ENCODE measurements around the gene LONP2.
A peak's percentile ranks its signal among the peaks of the same experiment; 100 is the strongest.
"Not testable (repeated sequence)": the region's sequence is repeated elsewhere in the genome, so short reads cannot be mapped to it uniquely, and the experiment has no call there.

LONP2 gene

GRCh38 chr16:48384520-48385252 lies 140.6 kb downstream of the LONP2 start:
- Histone ChIP-seq H3K4me1 (ENCODE audit: control insufficient read depth, insufficient read depth, low read length) (peaks cover 41% of the 10 kb centered on the region), H3K4me3 (ENCODE audit: low read length) (peak overlapping the region; percentile 94), H3K36me3 (ENCODE audit: control insufficient read depth, insufficient read depth, low read length, severe bottlenecking) (no peaks in the 10 kb centered on the region), H3K27me3 (replicated peaks; ENCODE audit: control insufficient read depth, insufficient read depth, low read length) (no peaks in the 10 kb centered on the region), H3K9ac (ENCODE audit: low read length) (peak overlapping the region; percentile 97), H3K9me3 (ENCODE audit: control insufficient read depth, low read length) (no peaks in the 10 kb centered on the region)
- DNase-seq (ENCODE audit: low read depth): peak; percentile 75

GRCh38 chr16:48385253-48386150 lies 141.4 kb downstream of the LONP2 start, which contains the start of gene SIAH1:
Gene SIAH1, minus strand, starts transcription at chr16:48385413. Its CDS starts 22,985 bp downstream, at chr16:48362428.
- H3K4me1 ChIP-seq (ENCODE audit: control insufficient read depth, insufficient read depth, low read length): peaks cover 33% of the 10 kb centered on the region
- H3K36me3 ChIP-seq (ENCODE audit: control insufficient read depth, insufficient read depth, low read length, severe bottlenecking): no peaks in the 10 kb centered on the region
- peak within 1 kb of the TSS; percentile 94 for H3K4me3 ChIP-seq (ENCODE audit: low read length)
- H3K27me3 ChIP-seq (replicated peaks; ENCODE audit: control insufficient read depth, insufficient read depth, low read length): no peaks in the 10 kb centered on the region
- peak; percentile 96 for DNase-seq (ENCODE audit: low read depth)
- no peaks in the 10 kb centered on the region for H3K9me3 ChIP-seq (ENCODE audit: control insufficient read depth, low read length)
- peak within 1 kb of the TSS; percentile 97 for H3K9ac ChIP-seq (ENCODE audit: low read length)

GRCh38 chr16:48386559-48387312 lies 142.6 kb downstream of the LONP2 start:
- DNase-seq (ENCODE audit: low read depth): no peak
- Histone ChIP-seq H3K4me3 (ENCODE audit: low read length) (no peak overlapping the region), H3K36me3 (ENCODE audit: control insufficient read depth, insufficient read depth, low read length, severe bottlenecking) (no peaks in the 10 kb centered on the region), H3K27me3 (replicated peaks; ENCODE audit: control insufficient read depth, insufficient read depth, low read length) (no peaks in the 10 kb centered on the region), H3K4me1 (ENCODE audit: control insufficient read depth, insufficient read depth, low read length) (peaks cover 21% of the 10 kb centered on the region), H3K9ac (ENCODE audit: low read length) (no peak overlapping the region), H3K9me3 (ENCODE audit: control insufficient read depth, low read length) (no peaks in the 10 kb centered on the region)

GRCh38 chr16:48392407-48392806 lies 148.3 kb downstream of the LONP2 start:
- Histone ChIP-seq H3K27me3 (replicated peaks; ENCODE audit: control insufficient read depth, insufficient read depth, low read length) (no peaks in the 10 kb centered on the region), H3K4me1 (ENCODE audit: control insufficient read depth, insufficient read depth, low read length) (peaks cover 34% of the 10 kb centered on the region), H3K9ac (ENCODE audit: low read length) (no peak overlapping the region), H3K4me3 (ENCODE audit: low read length) (no peak overlapping the region), H3K36me3 (ENCODE audit: control insufficient read depth, insufficient read depth, low read length, severe bottlenecking) (no peaks in the 10 kb centered on the region), H3K9me3 (ENCODE audit: control insufficient read depth, low read length) (no peaks in the 10 kb centered on the region)
- no peak for DNase-seq (ENCODE audit: low read depth)

GRCh38 chr16:48393485-48394354 lies 149.6 kb downstream of the LONP2 start:
- Histone ChIP-seq H3K9ac (ENCODE audit: low read length) (peak overlapping the region; percentile 81), H3K9me3 (ENCODE audit: control insufficient read depth, low read length) (no peaks in the 10 kb centered on the region), H3K27me3 (replicated peaks; ENCODE audit: control insufficient read depth, insufficient read depth, low read length) (no peaks in the 10 kb centered on the region), H3K36me3 (ENCODE audit: control insufficient read depth, insufficient read depth, low read length, severe bottlenecking) (no peaks in the 10 kb centered on the region), H3K4me1 (ENCODE audit: control insufficient read depth, insufficient read depth, low read length) (peaks cover 34% of the 10 kb centered on the region), H3K4me3 (ENCODE audit: low read length) (peak overlapping the region; percentile 38)
- DNase-seq (ENCODE audit: low read depth): no peak

GRCh38 chr16:48394355-48394703 lies 150.2 kb downstream of the LONP2 start:
- Histone ChIP-seq H3K4me1 (ENCODE audit: control insufficient read depth, insufficient read depth, low read length) (peaks cover 34% of the 10 kb centered on the region), H3K4me3 (ENCODE audit: low read length) (peak overlapping the region; percentile 38), H3K36me3 (ENCODE audit: control insufficient read depth, insufficient read depth, low read length, severe bottlenecking) (no peaks in the 10 kb centered on the region), H3K27me3 (replicated peaks; ENCODE audit: control insufficient read depth, insufficient read depth, low read length) (no peaks in the 10 kb centered on the region), H3K9me3 (ENCODE audit: control insufficient read depth, low read length) (no peaks in the 10 kb centered on the region), H3K9ac (ENCODE audit: low read length) (peak overlapping the region; percentile 81)
- DNase-seq (ENCODE audit: low read depth): no peak

GRCh38 chr16:48395375-48395774 lies 151.3 kb downstream of the LONP2 start:
- no peak overlapping the region for H3K9ac ChIP-seq (ENCODE audit: low read length)
- H3K36me3 ChIP-seq (ENCODE audit: control insufficient read depth, insufficient read depth, low read length, severe bottlenecking): no peaks in the 10 kb centered on the region
- no peak for DNase-seq (ENCODE audit: low read depth)
- no peaks in the 10 kb centered on the region for H3K27me3 ChIP-seq (replicated peaks; ENCODE audit: control insufficient read depth, insufficient read depth, low read length)
- peaks cover 34% of the 10 kb centered on the region for H3K4me1 ChIP-seq (ENCODE audit: control insufficient read depth, insufficient read depth, low read length)
- no peak overlapping the region for H3K4me3 ChIP-seq (ENCODE audit: low read length)
- H3K9me3 ChIP-seq (ENCODE audit: control insufficient read depth, low read length): no peaks in the 10 kb centered on the region

- H3K4me3 ChIP-seq (ENCODE audit: low read length); H3K36me3 ChIP-seq (ENCODE audit: control insufficient read depth, insufficient read depth, low read length, severe bottlenecking); H3K9ac ChIP-seq (ENCODE audit: low read length); H3K4me1 ChIP-seq (ENCODE audit: control insufficient read depth, insufficient read depth, low read length); H3K9me3 ChIP-seq (ENCODE audit: control insufficient read depth, low read length); DNase-seq (ENCODE audit: low read depth); H3K27me3 ChIP-seq (replicated peaks; ENCODE audit: control insufficient read depth, insufficient read depth, low read length): not testable (repeated sequence)
Measured at GRCh38 chr16:48402547-48402946, 158.4 kb downstream of the LONP2 start.

GRCh38 chr16:48405153-48405552 lies 161.1 kb downstream of the LONP2 start:
- no peak for DNase-seq (ENCODE audit: low read depth)
- H3K27me3 ChIP-seq (replicated peaks; ENCODE audit: control insufficient read depth, insufficient read depth, low read length): no peaks in the 10 kb centered on the region
- H3K9me3 ChIP-seq (ENCODE audit: control insufficient read depth, low read length): no peaks in the 10 kb centered on the region
- no peaks in the 10 kb centered on the region for H3K36me3 ChIP-seq (ENCODE audit: control insufficient read depth, insufficient read depth, low read length, severe bottlenecking)
- H3K9ac ChIP-seq (ENCODE audit: low read length): no peak overlapping the region
- H3K4me1 ChIP-seq (ENCODE audit: control insufficient read depth, insufficient read depth, low read length): peaks cover 16% of the 10 kb centered on the region
- H3K4me3 ChIP-seq (ENCODE audit: low read length): no peak overlapping the region

GRCh38 chr16:48405907-48406306 lies 161.8 kb downstream of the LONP2 start:
- Histone ChIP-seq H3K9ac (ENCODE audit: low read length) (no peak overlapping the region), H3K27me3 (replicated peaks; ENCODE audit: control insufficient read depth, insufficient read depth, low read length) (no peaks in the 10 kb centered on the region), H3K4me1 (ENCODE audit: control insufficient read depth, insufficient read depth, low read length) (peaks cover 23% of the 10 kb centered on the region), H3K9me3 (ENCODE audit: control insufficient read depth, low read length) (no peaks in the 10 kb centered on the region), H3K4me3 (ENCODE audit: low read length) (no peak overlapping the region), H3K36me3 (ENCODE audit: control insufficient read depth, insufficient read depth, low read length, severe bottlenecking) (no peaks in the 10 kb centered on the region)
- DNase-seq (ENCODE audit: low read depth): no peak

All from adipocyte (in vitro differentiated cells).